ENCODE data around the gene PTGFR.

- no peak for TF ChIP-seq EZH2phosphoT487 (conservative IDR thresholded peaks at IDR 0.05; ENCODE audit: low read length)
- no peak for TF ChIP-seq CTCF (IDR thresholded peaks at IDR 0.05; ENCODE audit: insufficient read depth, low read length, poor library complexity, severe bottlenecking)
These were observed 787 bp downstream of the PTGFR start for GRCh38 chr1:78491451-78492071.
